ENCODE data around the gene MBD3L2B.
"Not testable (repeated sequence)": the region's sequence is repeated elsewhere in the genome, so short reads cannot be mapped to it uniquely, and the experiment has no call there.

MBD3L2B gene

DNA sequence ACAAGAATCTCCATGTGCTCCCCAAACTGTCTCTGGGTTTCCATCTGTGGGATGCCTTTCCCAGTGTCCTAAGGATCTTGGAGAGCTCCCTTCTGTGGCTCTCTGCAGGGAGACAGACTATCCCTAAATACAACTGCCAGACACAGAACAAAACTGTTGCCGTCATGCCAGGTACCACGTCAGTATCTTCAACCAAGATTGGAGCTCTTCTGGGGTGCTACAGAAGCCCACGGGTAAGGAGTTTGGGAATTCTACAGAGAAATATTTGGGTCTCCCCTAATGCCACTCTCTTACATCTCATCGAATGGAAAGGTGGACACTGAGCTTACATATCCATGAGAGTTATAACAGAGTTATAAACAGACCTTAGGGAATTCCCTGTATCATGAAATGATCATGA is 42.1 kb upstream of the MBD3L2B start:
- no peak overlapping the region for H3K4me3 ChIP-seq (ENCODE audit: control insufficient read depth, low read depth, low read length)
- no peak for DNase-seq (ENCODE audit: low read depth)
- no peak for TF ChIP-seq CTCF (conservative IDR thresholded peaks at IDR 0.05; ENCODE audit: control insufficient read depth, insufficient read depth, low read depth, low read length)

DNA sequence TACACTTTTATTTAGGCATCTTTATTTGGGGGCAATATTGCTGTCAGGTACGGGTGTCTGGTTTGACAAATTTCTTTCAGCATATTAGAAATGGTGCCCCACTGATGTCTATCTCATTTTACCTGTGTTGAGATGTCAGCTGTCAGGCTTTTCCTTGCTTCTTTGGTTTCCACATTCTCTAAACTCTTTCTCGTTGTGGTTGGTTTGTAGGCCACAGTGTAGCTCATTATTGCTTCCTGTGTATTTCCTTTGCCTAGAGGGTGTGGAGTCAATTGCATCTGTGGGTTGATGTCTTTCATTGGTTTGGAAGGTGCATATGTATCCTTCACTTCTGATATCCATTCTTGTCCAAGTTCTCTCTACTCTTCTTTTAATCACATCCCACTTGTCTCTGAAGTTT is 38.7 kb upstream of the MBD3L2B start:
- H3K4me3 ChIP-seq (ENCODE audit: control insufficient read depth, low read depth, low read length); DNase-seq (ENCODE audit: low read depth): not testable (repeated sequence)

- H3K4me3 ChIP-seq (ENCODE audit: control insufficient read depth, low read depth, low read length); DNase-seq (ENCODE audit: low read depth): not testable (repeated sequence)
Observed at GRCh38 chr19:7058576-7058975, 37.3 kb upstream of the MBD3L2B start, which contains the start of gene MBD3L3. TSS of gene MBD3L3 (minus strand) at chr19:7058676. CDS start at chr19:7058605, 71 bp downstream.

- not testable (repeated sequence) for H3K4me3 ChIP-seq (ENCODE audit: control insufficient read depth, low read depth, low read length); DNase-seq (ENCODE audit: low read depth)
Observed at GRCh38 chr19:7056371-7056770, 35.1 kb upstream of the MBD3L2B start.

DNA sequence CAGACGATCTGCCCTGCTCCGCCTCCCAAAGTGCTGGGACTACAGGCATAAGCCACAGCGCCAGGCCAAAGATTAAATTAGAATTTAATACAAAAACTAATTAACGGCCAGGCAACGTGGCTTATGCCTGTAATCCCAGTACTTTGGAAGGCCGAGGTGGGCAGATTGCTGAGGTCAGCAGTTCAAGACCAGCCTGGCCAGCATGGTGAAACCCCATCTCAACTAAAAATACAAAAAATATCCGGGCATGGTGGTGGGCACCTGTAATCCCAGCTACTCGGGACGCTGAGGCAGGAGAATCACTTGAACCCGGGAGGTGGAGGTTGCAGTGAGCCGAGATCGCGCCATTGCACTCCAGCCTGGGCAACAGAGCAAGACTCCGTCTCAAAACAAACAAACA is 34.4 kb upstream of the MBD3L2B start:
- H3K4me3 ChIP-seq (ENCODE audit: control insufficient read depth, low read depth, low read length); DNase-seq (ENCODE audit: low read depth): not testable (repeated sequence)

GRCh38 chr19:7054635-7055368 is 33.6 kb upstream of the MBD3L2B start:
- not testable (repeated sequence) for H3K4me3 ChIP-seq (ENCODE audit: control insufficient read depth, low read depth, low read length); DNase-seq (ENCODE audit: low read depth)

- not testable (repeated sequence) for H3K4me3 ChIP-seq (ENCODE audit: control insufficient read depth, low read depth, low read length); DNase-seq (ENCODE audit: low read depth)
Observed at GRCh38 chr19:7052896-7053295, 31.7 kb upstream of the MBD3L2B start.

GRCh38 chr19:7051421-7051820 is 30.2 kb upstream of the MBD3L2B start:
- not testable (repeated sequence) for H3K4me3 ChIP-seq (ENCODE audit: control insufficient read depth, low read depth, low read length); DNase-seq (ENCODE audit: low read depth)

- not testable (repeated sequence) for DNase-seq (ENCODE audit: low read depth); H3K4me3 ChIP-seq (ENCODE audit: control insufficient read depth, low read depth, low read length)
Observed at GRCh38 chr19:7049021-7049420, 27.8 kb upstream of the MBD3L2B start, which contains the start of gene MBD3L2. TSS of gene MBD3L2 (plus strand) at chr19:7049321. CDS start at chr19:7049374, 53 bp downstream.

GRCh38 chr19:7041563-7041962 is 20.3 kb upstream of the MBD3L2B start:
- not testable (repeated sequence) for H3K4me3 ChIP-seq (ENCODE audit: control insufficient read depth, low read depth, low read length); DNase-seq (ENCODE audit: low read depth)

GRCh38 chr19:7040079-7040478 is 18.8 kb upstream of the MBD3L2B start, which contains the start of gene MBD3L4:
TSS of gene MBD3L4 (minus strand) at chr19:7040179. CDS start at chr19:7040144, 35 bp downstream.
- not testable (repeated sequence) for DNase-seq (ENCODE audit: low read depth); H3K4me3 ChIP-seq (ENCODE audit: control insufficient read depth, low read depth, low read length)

GRCh38 chr19:7030278-7030677 is 9.0 kb upstream of the MBD3L2B start, which contains the start of gene MBD3L5:
TSS of gene MBD3L5 (plus strand) at chr19:7030578. CDS start at chr19:7030612, 34 bp downstream.
- not testable (repeated sequence) for H3K4me3 ChIP-seq (ENCODE audit: control insufficient read depth, low read depth, low read length); DNase-seq (ENCODE audit: low read depth)

DNA sequence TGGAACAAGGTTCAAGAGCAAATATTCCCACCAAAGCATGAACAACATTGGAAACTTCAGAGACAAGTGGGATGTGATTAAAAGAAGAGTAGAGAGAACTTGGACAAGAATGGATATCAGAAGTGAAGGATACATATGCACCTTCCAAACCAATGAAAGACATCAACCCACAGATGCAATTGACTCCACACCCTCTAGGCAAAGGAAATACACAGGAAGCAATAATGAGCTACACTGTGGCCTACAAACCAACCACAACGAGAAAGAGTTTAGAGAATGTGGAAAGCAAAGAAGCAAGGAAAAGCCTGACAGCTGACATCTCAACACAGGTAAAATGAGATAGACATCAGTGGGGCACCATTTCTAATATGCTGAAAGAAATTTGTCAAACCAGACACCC is 7.6 kb upstream of the MBD3L2B start:
- not testable (repeated sequence) for DNase-seq (ENCODE audit: low read depth); H3K4me3 ChIP-seq (ENCODE audit: control insufficient read depth, low read depth, low read length)

All from fibroblast of mammary gland (primary cell).